Activated CD4-positive, alpha-beta T cell treated with anti-CD3 and anti-CD28 coated beads, Interleukin-2, amount 10 ng/mL, durations not matched to agents 7 days and 5 days (primary cell): ENCODE data around the gene EFR3B. TPM values are rescaled to one million over a fixed set of nuclear protein-coding genes. Genes with fewer than 3 reads are reported as not detected.

ENCODE experiments used
- CTCF ChIA-PET: fragments of 350-600 bp; sonication (Branson Sonifier 250); formaldehyde crosslinking; loops from one replicate; lab custom pipeline; 2021; ENCODE audit warnings: antibody characterized with exemption; lab: Charles Lee
- POLR2A ChIA-PET: fragments of 350-600 bp; sonication (Branson Sonifier 250); formaldehyde crosslinking; loops from one replicate; lab custom pipeline; 2021; ENCODE audit warnings: antibody characterized with exemption; lab: Charles Lee
- DNase-seq: peaks from one replicate; pipeline ENCODE4 v3.0.0-alpha.2; 2020
- H3K27ac Mint-ChIP-seq: one replicate; pipeline ENCODE4 v1.8.0; 2021; ENCODE audit warnings: mild to moderate bottlenecking, moderate library complexity, mixed read lengths
- H3K27me3 Mint-ChIP-seq: one replicate; pipeline ENCODE4 v1.8.0; 2021; ENCODE audit warnings: mixed read lengths
- H3K36me3 Mint-ChIP-seq: one replicate; pipeline ENCODE4 v1.8.0; 2021; ENCODE audit warnings: low read depth, mixed read lengths
- H3K4me1 Mint-ChIP-seq: one replicate; pipeline ENCODE4 v1.8.0; 2021; ENCODE audit warnings: mixed read lengths
- H3K4me3 Mint-ChIP-seq: one replicate; pipeline ENCODE4 v1.8.0; 2021; ENCODE audit warnings: mild to moderate bottlenecking, moderate library complexity, mixed read lengths
- H3K9me3 Mint-ChIP-seq: one replicate; pipeline ENCODE4 v1.8.0; 2021; ENCODE audit warnings: mixed read lengths
- total RNA-seq, 2 experiments: library from RNA; stranded (reverse); gene quantifications; one replicate each; pipeline ENCODE4 v1.2.3, GENCODE V29; 2021

The EFR3B gene
- total RNA-seq, 2 experiments from 2014 or later, result 0.06 TPM; not detected in 1

DNA sequence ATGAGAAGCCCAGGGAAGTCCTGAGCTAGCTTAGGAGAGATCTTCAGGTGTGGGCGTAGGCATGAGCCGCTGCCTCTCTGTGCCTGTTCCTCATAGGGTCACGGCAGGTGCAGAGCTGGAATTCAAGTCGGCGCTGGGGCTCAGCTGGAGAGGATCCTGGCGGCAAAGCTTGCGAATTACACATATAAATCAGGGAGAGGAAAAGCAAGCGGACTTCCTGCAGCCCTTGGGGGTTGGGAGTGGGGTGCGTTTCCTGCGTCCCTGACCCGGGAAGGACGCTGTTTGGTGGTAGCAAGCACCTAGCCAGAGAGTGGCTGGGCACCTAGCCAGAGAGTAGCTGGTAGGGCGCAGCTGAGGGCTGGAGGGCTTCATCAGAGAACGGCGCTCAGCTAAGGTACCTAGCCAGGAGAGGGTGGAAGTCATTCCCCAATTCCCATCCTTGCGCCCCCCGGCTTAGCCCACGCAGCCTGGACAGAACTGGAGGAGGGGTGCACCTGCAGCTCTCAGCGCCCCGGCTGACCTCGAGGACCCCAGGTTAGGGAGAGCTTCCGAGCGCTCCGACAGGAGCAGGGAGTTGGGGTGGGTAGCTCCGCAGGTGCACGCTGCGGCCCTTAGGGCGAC, 459 bp upstream of the EFR3B start:
- H3K9me3 Mint-ChIP-seq, result no peaks in the 10 kb centered on the region
- CTCF ChIA-PET, result interaction anchor here (0.6 to 1.2 kb wide), 4 partner anchors 9 to 785 kb away, joined by 3 to 6 read pairs (median 4); no protein-coding TSS in a partner anchor
- H3K4me3 Mint-ChIP-seq, result peak overlapping the region; percentile 65
- peaks cover 33% of the 10 kb centered on the region for H3K4me1 Mint-ChIP-seq
- DNase-seq, result peak; percentile 22
- POLR2A ChIA-PET, result interaction anchor here (0.6 kb wide), 1 partner anchor 10 kb away, joined by 3 read pairs; no protein-coding TSS in a partner anchor
- H3K36me3 Mint-ChIP-seq, result no peaks in the 10 kb centered on the region
- no peak overlapping the region for H3K27ac Mint-ChIP-seq
- peaks cover 44% of the 10 kb centered on the region for H3K27me3 Mint-ChIP-seq

DNA sequence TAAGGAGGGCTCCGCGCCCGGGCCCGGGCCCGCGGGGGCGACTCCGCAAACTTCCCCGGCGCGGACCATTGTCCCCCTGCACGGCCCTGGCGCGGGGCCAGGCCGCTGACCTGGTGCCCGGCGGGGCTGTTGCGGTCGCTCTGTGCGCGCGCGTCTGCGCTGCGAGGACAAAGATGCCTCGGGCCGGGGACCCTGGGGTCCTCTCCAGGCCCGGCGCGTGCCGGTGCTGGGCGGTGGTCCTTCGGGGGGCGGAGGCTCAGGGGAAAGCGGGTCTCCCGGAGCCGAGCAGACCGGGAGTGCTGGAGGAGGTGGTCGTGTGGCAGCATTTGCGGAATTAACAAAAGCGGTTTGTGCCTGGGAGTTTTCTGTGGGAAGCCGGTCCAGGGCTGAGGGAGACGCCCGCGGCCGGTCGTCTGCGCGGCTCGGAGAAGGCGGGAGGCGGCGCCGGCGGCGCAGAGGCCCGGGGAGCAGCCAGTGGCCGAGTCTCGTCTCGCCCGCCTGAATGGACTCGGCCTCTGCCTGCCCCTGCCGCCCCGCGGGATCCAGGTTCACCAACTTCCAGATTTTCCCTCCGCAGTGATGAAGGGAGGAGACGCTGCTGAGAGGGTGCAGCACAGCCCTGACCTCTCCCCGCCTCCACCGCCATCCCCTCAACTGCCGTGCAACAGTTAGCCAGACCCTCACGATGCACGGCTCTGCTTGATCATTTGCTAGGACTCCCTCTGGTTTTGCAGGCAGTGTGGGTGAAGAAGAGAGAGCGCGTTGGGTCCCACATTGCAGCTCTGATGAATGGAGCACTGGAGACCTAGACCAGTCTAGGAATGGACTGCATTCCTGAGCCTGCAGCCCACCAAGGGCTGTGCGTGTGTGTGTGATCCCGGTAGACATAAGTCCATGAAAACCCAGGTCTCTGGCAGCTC, 705 bp downstream of the EFR3B start:
- Mint-ChIP-seq H3K27me3 (peaks cover 49% of the 10 kb centered on the region), H3K9me3 (no peaks in the 10 kb centered on the region), H3K4me1 (peaks cover 33% of the 10 kb centered on the region), H3K27ac (no peak overlapping the region), H3K4me3 (peak overlapping the region; percentile 76), H3K36me3 (no peaks in the 10 kb centered on the region)
- ChIA-PET POLR2A (no interaction called here), CTCF (no interaction called here)
- DNase-seq, result no peak

DNA sequence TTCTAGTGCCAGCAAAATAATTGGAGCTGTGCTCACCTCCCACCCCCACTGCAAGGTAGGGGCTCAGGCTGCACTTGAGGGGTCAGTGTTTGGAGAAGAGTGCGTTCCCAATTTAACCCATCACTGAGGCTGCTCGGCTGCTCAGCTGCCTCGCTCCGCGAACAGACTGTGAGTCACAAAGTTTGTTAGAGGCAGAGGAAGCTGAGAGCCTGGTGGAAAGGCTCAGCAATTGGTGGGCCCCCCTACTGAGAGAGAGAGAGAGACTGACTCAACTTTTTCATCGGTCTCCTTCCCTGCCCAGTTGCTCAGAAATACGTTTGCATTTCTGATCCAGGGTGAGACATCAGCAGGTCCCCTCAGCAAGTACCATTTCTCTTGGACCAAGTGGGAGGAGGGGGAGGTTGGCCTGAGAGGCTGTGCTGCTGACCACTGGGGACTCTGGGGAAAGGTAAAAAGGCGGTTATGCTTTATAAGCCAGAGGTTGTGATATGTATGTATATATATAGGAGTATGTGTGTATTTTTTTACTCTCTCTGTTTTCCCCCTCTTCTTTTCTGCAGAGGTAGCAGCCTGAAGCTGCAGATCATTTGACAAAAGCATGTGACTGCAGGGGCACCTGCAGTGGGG, 1.5 kb downstream of the EFR3B start:
- Mint-ChIP-seq H3K27me3 (peaks cover 49% of the 10 kb centered on the region), H3K36me3 (no peaks in the 10 kb centered on the region), H3K9me3 (no peaks in the 10 kb centered on the region), H3K4me3 (peak overlapping the region; percentile 76), H3K27ac (no peak overlapping the region), H3K4me1 (peaks cover 30% of the 10 kb centered on the region)
- peak; percentile 10 for DNase-seq
- CTCF ChIA-PET, result no interaction called here
- POLR2A ChIA-PET, result no interaction called here

DNA sequence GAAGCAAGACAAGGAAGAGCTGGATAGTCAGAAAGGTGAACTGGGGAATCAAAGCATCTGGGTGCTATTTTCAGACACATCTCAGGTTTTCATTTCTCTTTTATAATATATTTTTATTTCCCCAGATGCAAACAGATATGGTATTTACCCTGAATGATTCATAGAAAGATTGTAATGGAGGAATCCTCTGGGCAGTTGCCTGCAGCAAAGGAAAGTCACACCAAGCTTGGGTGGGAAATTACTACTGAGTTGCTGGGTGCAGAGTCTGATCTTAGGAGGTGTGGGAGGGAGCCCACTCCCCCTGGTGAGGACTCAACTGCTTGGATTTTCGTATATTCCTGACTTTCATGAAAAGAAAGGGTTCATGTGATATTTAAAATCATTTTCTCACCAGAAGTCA, 2.1 kb downstream of the EFR3B start:
- Mint-ChIP-seq H3K36me3 (no peaks in the 10 kb centered on the region), H3K27ac (no peak overlapping the region), H3K4me3 (no peak overlapping the region), H3K27me3 (peaks cover 52% of the 10 kb centered on the region), H3K4me1 (peaks cover 30% of the 10 kb centered on the region), H3K9me3 (no peaks in the 10 kb centered on the region)
- ChIA-PET CTCF (no interaction called here), POLR2A (no interaction called here)
- DNase-seq, result no peak

- peaks cover 57% of the 10 kb centered on the region for H3K27me3 Mint-ChIP-seq
- CTCF ChIA-PET, result no interaction called here
- no peak for DNase-seq
- no peaks in the 10 kb centered on the region for H3K36me3 Mint-ChIP-seq
- POLR2A ChIA-PET, result no interaction called here
- H3K4me1 Mint-ChIP-seq, result peaks cover 29% of the 10 kb centered on the region
- H3K4me3 Mint-ChIP-seq, result no peak overlapping the region
- no peaks in the 10 kb centered on the region for H3K9me3 Mint-ChIP-seq
- no peak overlapping the region for H3K27ac Mint-ChIP-seq
Measured at GRCh38 chr2:25044990-25045389, 3.1 kb downstream of the EFR3B start.

DNA sequence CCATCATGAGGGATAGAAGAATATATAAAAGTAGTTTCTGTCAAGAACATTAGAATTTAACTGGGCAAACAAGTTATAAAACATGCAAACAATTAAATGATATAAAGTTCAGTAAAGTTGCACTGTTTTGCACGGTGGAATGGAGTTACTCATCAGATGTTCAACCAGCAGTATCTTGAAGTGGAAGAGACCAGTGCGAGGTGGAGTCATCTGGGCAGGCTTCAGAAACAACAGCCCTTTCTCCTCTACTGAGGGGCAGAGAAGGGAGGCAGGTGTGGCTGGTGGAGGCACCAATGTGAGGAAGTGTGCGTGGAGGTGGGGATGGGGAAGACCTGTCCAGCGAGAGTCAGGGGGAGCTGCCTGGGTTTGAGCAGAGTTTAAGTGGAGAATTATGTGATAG, 7.5 kb downstream of the EFR3B start:
- Mint-ChIP-seq H3K4me1 (peaks cover 7% of the 10 kb centered on the region), H3K4me3 (no peak overlapping the region), H3K27ac (no peak overlapping the region), H3K9me3 (no peaks in the 10 kb centered on the region), H3K27me3 (peaks cover 35% of the 10 kb centered on the region), H3K36me3 (no peaks in the 10 kb centered on the region)
- ChIA-PET POLR2A (no interaction called here), CTCF (interaction anchor here (1.5 kb wide), 1 partner anchor 15 kb away, joined by 4 read pairs; no protein-coding TSS in a partner anchor)
- DNase-seq, result no peak

- Mint-ChIP-seq H3K36me3 (no peaks in the 10 kb centered on the region), H3K4me3 (no peak overlapping the region), H3K27me3 (peaks cover 28% of the 10 kb centered on the region), H3K4me1 (peaks cover 1% of the 10 kb centered on the region), H3K27ac (no peak overlapping the region), H3K9me3 (no peaks in the 10 kb centered on the region)
- ChIA-PET CTCF (interaction anchor here (0.6 to 1.7 kb wide), 4 partner anchors 9 to 929 kb away, joined by 3 to 6 read pairs (median 4); partner anchors contain the start of gene EFR3B), POLR2A (interaction anchor here (0.6 kb wide), 1 partner anchor 142 kb away, joined by 4 read pairs; no protein-coding TSS in a partner anchor)
- no peak for DNase-seq
Measured at GRCh38 chr2:25050128-25050527, 8.3 kb downstream of the EFR3B start.

- Mint-ChIP-seq H3K4me1 (no peaks in the 10 kb centered on the region), H3K9me3 (no peaks in the 10 kb centered on the region), H3K4me3 (no peak overlapping the region), H3K27me3 (peaks cover 16% of the 10 kb centered on the region), H3K36me3 (no peaks in the 10 kb centered on the region), H3K27ac (no peak overlapping the region)
- POLR2A ChIA-PET, result no interaction called here
- CTCF ChIA-PET, result interaction anchor here (0.6 to 1.3 kb wide), 2 partner anchors 11 to 601 kb away, joined by 3 to 4 read pairs; no protein-coding TSS in a partner anchor
- DNase-seq, result no peak
Measured at GRCh38 chr2:25053041-25053440, 11.2 kb downstream of the EFR3B start.

GRCh38 chr2:25054720-25055119, 12.8 kb downstream of the EFR3B start:
- no peaks in the 10 kb centered on the region for H3K9me3 Mint-ChIP-seq
- no peak overlapping the region for H3K4me3 Mint-ChIP-seq
- no peak for DNase-seq

DNA sequence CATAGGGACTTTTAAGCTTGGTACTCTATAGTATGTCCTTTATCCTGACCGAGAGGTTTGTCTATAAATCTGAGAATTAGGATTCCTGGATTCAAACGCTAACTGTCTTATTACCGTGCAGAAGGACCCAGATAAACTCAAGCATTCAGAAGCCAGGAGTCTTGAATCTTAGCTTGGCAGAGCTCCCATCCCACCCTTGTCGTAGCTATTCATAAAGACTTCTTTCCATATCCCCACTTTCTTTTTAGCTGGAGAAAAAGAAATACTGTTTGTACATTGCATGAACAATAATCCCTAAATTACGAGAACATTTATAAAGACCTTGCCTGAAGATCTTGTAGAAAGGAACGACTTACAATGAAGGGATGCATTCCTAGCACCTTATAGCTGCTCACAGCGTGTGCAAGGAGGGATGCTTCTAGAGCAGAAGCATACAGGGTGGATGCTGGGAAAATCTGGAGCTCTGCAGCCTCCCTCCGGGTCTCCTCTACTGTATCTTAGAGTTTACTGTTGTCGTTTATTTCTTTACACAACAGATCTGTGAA, 13.6 kb downstream of the EFR3B start:
- Mint-ChIP-seq H3K27ac (no peak overlapping the region), H3K27me3 (peaks cover 4% of the 10 kb centered on the region), H3K9me3 (no peaks in the 10 kb centered on the region), H3K36me3 (no peaks in the 10 kb centered on the region), H3K4me1 (no peaks in the 10 kb centered on the region), H3K4me3 (no peak overlapping the region)
- POLR2A ChIA-PET, result no interaction called here
- CTCF ChIA-PET, result interaction anchor here (1.0 kb wide), 1 partner anchor 179 kb away, joined by 3 read pairs; no protein-coding TSS in a partner anchor
- DNase-seq, result no peak

More at GRCh38 chr2:25054720-25055119, 12.8 kb downstream of the EFR3B start:
- Mint-ChIP-seq H3K4me1 (no peaks in the 10 kb centered on the region), H3K27me3 (peaks cover 7% of the 10 kb centered on the region), H3K36me3 (no peaks in the 10 kb centered on the region), H3K27ac (no peak overlapping the region)
- CTCF ChIA-PET, result interaction anchor here (1.0 kb wide), 1 partner anchor 178 kb away, joined by 3 read pairs; no protein-coding TSS in a partner anchor
- POLR2A ChIA-PET, result no interaction called here

DNA sequence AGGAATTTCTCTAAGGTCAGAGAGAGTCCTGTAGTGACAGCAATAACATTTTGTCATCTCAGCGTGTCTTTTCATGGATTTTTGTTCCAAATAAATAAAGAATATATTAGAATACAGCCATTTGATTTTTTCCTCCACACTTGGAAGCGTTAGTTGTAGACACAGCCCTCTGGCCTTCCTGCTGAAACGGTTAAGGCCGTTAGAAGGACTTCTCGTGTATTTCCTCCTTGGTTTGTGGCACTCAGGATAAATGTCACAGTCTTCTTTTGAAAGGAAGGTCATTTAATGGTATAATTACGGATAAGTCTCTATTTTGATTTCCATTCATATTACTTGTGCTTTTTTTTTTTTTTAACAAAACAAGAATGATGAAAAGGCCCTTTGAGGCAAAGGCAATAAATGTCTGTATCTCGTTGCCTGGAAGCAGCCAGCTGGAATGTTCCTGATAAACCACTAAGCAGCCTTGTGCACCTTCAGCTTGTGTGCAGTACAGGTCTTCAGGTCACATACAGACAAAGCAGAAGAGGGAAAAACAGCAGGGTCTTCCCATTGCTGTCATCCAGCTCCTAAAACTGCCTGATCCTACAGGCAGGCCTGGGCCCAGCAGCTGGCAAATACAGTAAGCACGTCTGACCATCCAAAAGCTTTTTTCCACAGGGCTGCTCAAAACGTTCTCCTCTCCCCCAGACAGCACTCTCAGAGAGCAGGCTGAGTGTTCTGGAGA, 14.4 kb downstream of the EFR3B start:
- Mint-ChIP-seq H3K36me3 (no peaks in the 10 kb centered on the region), H3K27ac (no peak overlapping the region), H3K9me3 (no peaks in the 10 kb centered on the region), H3K27me3 (no peaks in the 10 kb centered on the region), H3K4me1 (no peaks in the 10 kb centered on the region), H3K4me3 (no peak overlapping the region)
- POLR2A ChIA-PET, result no interaction called here
- CTCF ChIA-PET, result no interaction called here
- no peak for DNase-seq

GRCh38 chr2:25062511-25062917, 20.6 kb downstream of the EFR3B start:
- Mint-ChIP-seq H3K27me3 (no peaks in the 10 kb centered on the region), H3K27ac (no peak overlapping the region), H3K4me1 (no peaks in the 10 kb centered on the region), H3K36me3 (no peaks in the 10 kb centered on the region), H3K4me3 (no peak overlapping the region), H3K9me3 (peaks cover 5% of the 10 kb centered on the region)
- CTCF ChIA-PET, result no interaction called here
- POLR2A ChIA-PET, result no interaction called here
- no peak for DNase-seq
